ENCODE data around the gene LOX.

Gene LOX

GRCh38 chr5:122078116-122079110 lies at the start of gene LOX:
Gene LOX, minus strand, starts transcription at chr5:122078259. Its CDS starts 274 bp downstream, at chr5:122077985.
- DNase-seq (ENCODE audit: low read depth in 2 of 2), result no peak

- DNase-seq (ENCODE audit: low read depth in 2 of 2), result no peak
These were observed 48.8 kb upstream of the LOX start for GRCh38 chr5:122126756-122127321.

GRCh38 chr5:122126177-122126755 lies 48.2 kb upstream of the LOX start:
- DNase-seq (ENCODE audit: low read depth in 2 of 2), result no peak

- no peak for DNase-seq (ENCODE audit: low read depth in 2 of 2)
These were observed 46.7 kb upstream of the LOX start for GRCh38 chr5:122124766-122125165.

GRCh38 chr5:122121479-122122465 lies 43.7 kb upstream of the LOX start:
- no peak for DNase-seq (ENCODE audit: low read depth in 2 of 2)

- no peak for DNase-seq (ENCODE audit: low read depth in 2 of 2)
These were observed 42.9 kb upstream of the LOX start for GRCh38 chr5:122120957-122121356.

- no peak for DNase-seq (ENCODE audit: low read depth in 2 of 2)
These were observed 42.4 kb upstream of the LOX start for GRCh38 chr5:122120493-122120892.

- no peak for DNase-seq (ENCODE audit: low read depth in 2 of 2)
These were observed 41.1 kb upstream of the LOX start for GRCh38 chr5:122119205-122119604.

GRCh38 chr5:122118356-122118948 lies 40.4 kb upstream of the LOX start:
- no peak for DNase-seq (ENCODE audit: low read depth in 2 of 2)

- DNase-seq (ENCODE audit: low read depth in 2 of 2), result no peak
These were observed 36.4 kb upstream of the LOX start for GRCh38 chr5:122114501-122114900.

GRCh38 chr5:122112733-122113558 lies 34.9 kb upstream of the LOX start:
- no peak for DNase-seq (ENCODE audit: low read depth in 2 of 2)

GRCh38 chr5:122112063-122112462 lies 34.0 kb upstream of the LOX start:
- DNase-seq (ENCODE audit: low read depth in 2 of 2), result no peak

- DNase-seq (ENCODE audit: low read depth in 2 of 2), result no peak
These were observed 33.4 kb upstream of the LOX start for GRCh38 chr5:122111460-122111859.

- no peak for DNase-seq (ENCODE audit: low read depth in 2 of 2)
These were observed 32.9 kb upstream of the LOX start for GRCh38 chr5:122110987-122111386.

- DNase-seq (ENCODE audit: low read depth in 2 of 2), result no peak
These were observed 29.0 kb upstream of the LOX start for GRCh38 chr5:122107016-122107415.

GRCh38 chr5:122105909-122106308 lies 27.9 kb upstream of the LOX start:
- no peak for DNase-seq (ENCODE audit: low read depth in 2 of 2)

GRCh38 chr5:122102825-122103224 lies 24.8 kb upstream of the LOX start:
- no peak for DNase-seq (ENCODE audit: low read depth in 2 of 2)

- DNase-seq (ENCODE audit: low read depth in 2 of 2), result no peak
These were observed 23.7 kb upstream of the LOX start for GRCh38 chr5:122101636-122102285.

GRCh38 chr5:122099060-122099790 lies 21.2 kb upstream of the LOX start:
- no peak for DNase-seq (ENCODE audit: low read depth in 2 of 2)

Data from stimulated activated CD4-positive, alpha-beta T cell treated with anti-CD3 and anti-CD28 coated beads, Interleukin-1b, Interleukin-23, amount 100 ng/mL, for 4 hours (primary cell).